Measurements from ENCODE around the gene KIF21B.

DNA sequence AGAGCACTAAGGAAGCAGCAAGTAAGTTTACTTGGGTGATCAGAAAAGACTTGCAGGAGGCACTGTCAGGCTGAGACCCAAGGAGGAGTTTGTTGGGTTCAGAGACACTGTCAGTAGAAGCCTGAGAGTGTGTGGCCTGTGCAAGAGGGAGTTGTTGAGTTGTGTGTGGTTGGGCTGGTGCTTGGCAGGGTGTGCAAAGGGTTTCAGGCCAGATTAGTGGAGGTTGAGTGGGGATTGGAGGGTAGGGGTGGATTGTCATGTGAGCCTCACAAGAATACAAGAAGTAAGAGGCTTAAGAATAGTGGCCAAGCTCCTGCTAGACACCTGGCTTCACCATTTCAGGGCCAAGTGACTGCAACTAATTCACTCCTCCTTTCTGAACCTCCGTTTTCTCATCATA, 8.9 kb upstream of the KIF21B start:
- TF ChIP-seq, protein P1, sequence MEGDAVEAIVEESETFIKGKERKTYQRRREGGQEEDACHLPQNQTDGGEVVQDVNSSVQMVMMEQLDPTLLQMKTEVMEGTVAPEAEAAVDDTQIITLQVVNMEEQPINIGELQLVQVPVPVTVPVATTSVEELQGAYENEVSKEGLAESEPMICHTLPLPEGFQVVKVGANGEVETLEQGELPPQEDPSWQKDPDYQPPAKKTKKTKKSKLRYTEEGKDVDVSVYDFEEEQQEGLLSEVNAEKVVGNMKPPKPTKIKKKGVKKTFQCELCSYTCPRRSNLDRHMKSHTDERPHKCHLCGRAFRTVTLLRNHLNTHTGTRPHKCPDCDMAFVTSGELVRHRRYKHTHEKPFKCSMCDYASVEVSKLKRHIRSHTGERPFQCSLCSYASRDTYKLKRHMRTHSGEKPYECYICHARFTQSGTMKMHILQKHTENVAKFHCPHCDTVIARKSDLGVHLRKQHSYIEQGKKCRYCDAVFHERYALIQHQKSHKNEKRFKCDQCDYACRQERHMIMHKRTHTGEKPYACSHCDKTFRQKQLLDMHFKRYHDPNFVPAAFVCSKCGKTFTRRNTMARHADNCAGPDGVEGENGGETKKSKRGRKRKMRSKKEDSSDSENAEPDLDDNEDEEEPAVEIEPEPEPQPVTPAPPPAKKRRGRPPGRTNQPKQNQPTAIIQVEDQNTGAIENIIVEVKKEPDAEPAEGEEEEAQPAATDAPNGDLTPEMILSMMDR (IDR thresholded peaks at IDR 0.05; ENCODE audit: low read depth, low read length) = no peak
- no peak for TF ChIP-seq EZH2phosphoT487 (IDR thresholded peaks at IDR 0.05; ENCODE audit: low read depth)

All from OCI-LY3 (cell line).